ENCODE data around the gene POTEI.
"Not testable (repeated sequence)": the region's sequence is repeated elsewhere in the genome, so short reads cannot be mapped to it uniquely, and the experiment has no call there.

DNA sequence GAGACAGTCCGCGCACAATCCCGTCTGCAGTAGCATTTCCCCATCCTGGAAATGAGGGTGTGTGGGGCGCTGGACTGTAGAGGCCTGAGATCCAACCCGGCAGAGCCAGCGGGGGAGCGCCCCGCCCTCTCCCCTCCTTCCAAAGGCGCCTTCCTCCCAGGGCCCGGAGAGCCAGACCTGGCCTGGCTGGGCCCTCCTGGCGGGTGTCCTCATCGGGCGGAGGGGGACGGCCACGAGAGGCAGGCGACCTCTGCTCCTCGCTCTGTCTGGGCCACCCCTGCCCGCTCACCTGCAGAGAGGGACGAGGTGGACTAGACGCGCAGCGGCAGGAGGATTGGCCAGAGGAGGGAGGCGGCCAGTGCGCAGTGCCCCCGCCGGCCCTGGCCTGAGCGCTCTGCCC, 40.3 kb upstream of the POTEI start:
- not testable (repeated sequence) for TF ChIP-seq CTCF (IDR thresholded peaks at IDR 0.05; ENCODE audit: borderline replicate concordance, extremely low read depth, low read length, poor library complexity, severe bottlenecking); EZH2 (IDR thresholded peaks at IDR 0.05; ENCODE audit: borderline replicate concordance, low read depth, low read length, severe bottlenecking)

Measured in DND-41 (cell line).